Bronchial epithelial cell (primary cell): ENCODE data around the gene VSX2. TPM values are rescaled to one million over a fixed set of nuclear protein-coding genes. Genes with fewer than 3 reads are reported as not detected.

Experiments used
- DNase-seq: peaks from one replicate; pipeline ENCODE4 v3.0.0-alpha.2; 2010; ENCODE audit warnings: low read depth
- FAIRE-seq: peaks from 2 replicates; lab custom pipeline; 2011; peaks lifted over from hg19 to GRCh38; lab: Jason Lieb, UNC
- H3K27me3 ChIP-seq: 2 replicates; pipeline ENCODE4 v1.5.1; 2011; ENCODE audit warnings: low read length; ENCODE audit not compliant: control insufficient read depth, insufficient read depth
- H3K36me3 ChIP-seq: 2 replicates; pipeline ENCODE4 v1.5.1; 2011; ENCODE audit warnings: low read length; ENCODE audit not compliant: control insufficient read depth, insufficient read depth
- H3K4me3 ChIP-seq: 2 replicates; pipeline ENCODE4 v1.5.1; 2011; ENCODE audit warnings: mild to moderate bottlenecking, low read depth, low read length, control low read depth
- total RNA-seq: library from RNA; depleted of rRNA; stranded (reverse); fragments of >200 nt; gene quantifications from 2 replicates; pipeline ENCODE4 v1.2.1, GENCODE V29; 2014
- TF ChIP-seq, protein P1 (sequence below): IDR thresholded peaks from 2 replicates; pipeline ENCODE4 v1.5.1; 2011; ENCODE audit warnings: mild to moderate bottlenecking, moderate library complexity, low read length, control low read depth, inconsistent platforms; ENCODE audit not compliant: insufficient read depth, severe bottlenecking

The VSX2 gene
- total RNA-seq, 1 donor from 2014 or later, result not detected

- no peak for FAIRE-seq
- Histone ChIP-seq H3K27me3 (peaks cover 7% of the 10 kb centered on the region), H3K36me3 (no peaks in the 10 kb centered on the region), H3K4me3 (no peak overlapping the region)
- no peak for DNase-seq
- TF ChIP-seq, protein P1, sequence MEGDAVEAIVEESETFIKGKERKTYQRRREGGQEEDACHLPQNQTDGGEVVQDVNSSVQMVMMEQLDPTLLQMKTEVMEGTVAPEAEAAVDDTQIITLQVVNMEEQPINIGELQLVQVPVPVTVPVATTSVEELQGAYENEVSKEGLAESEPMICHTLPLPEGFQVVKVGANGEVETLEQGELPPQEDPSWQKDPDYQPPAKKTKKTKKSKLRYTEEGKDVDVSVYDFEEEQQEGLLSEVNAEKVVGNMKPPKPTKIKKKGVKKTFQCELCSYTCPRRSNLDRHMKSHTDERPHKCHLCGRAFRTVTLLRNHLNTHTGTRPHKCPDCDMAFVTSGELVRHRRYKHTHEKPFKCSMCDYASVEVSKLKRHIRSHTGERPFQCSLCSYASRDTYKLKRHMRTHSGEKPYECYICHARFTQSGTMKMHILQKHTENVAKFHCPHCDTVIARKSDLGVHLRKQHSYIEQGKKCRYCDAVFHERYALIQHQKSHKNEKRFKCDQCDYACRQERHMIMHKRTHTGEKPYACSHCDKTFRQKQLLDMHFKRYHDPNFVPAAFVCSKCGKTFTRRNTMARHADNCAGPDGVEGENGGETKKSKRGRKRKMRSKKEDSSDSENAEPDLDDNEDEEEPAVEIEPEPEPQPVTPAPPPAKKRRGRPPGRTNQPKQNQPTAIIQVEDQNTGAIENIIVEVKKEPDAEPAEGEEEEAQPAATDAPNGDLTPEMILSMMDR, result no peak
Measured at GRCh38 chr14:74219277-74220205, 19.7 kb upstream of the VSX2 start.

- Histone ChIP-seq H3K27me3 (peaks cover 7% of the 10 kb centered on the region), H3K36me3 (no peaks in the 10 kb centered on the region), H3K4me3 (no peak overlapping the region)
- FAIRE-seq (no peak), DNase-seq (no peak)
- TF ChIP-seq, protein P1, result no peak
Measured at GRCh38 chr14:74220991-74221390, 18.3 kb upstream of the VSX2 start.

DNA sequence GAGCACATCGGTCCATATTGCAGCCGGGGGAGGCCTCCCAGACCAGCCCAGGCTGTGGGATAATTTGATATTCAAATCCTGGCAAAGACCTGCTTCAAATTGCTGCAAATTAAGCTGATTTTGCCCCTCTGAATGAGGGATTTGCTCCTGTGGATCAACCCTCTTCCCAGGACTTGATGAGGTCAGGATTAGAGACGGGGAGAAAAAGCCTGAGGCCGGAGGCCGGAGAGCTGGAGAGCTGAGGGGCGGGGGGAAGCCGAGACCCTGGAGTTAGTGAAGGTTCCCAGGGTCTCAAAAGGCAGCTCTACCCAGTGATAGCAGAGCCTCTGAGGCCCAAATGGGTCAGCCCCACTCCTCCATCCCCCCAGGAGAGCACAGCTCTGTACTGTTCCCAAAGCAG, 17.5 kb upstream of the VSX2 start:
- FAIRE-seq, result no peak
- TF ChIP-seq, protein P1, result no peak
- no peaks in the 10 kb centered on the region for H3K36me3 ChIP-seq
- H3K4me3 ChIP-seq, result no peak overlapping the region
- no peak for DNase-seq
- H3K27me3 ChIP-seq, result peaks cover 7% of the 10 kb centered on the region

DNA sequence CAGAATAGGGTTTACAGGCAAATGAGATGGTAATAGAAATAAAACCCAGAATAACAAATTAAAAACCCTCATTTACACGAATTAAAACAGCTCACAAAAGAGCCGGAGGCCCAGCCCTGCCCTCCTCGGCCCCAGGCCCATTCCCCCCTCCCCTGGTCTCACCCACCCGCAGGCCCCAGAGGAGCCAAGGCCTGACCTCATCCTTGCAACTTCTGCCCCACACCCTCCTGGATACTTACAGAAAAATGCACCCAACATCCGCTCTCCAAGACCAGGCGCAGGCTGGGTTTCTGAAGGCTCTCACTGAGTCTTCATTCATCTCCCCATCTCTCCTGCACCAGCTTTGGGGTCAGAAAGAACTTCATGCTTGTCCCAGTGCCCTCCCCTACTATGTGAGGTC, 16.2 kb upstream of the VSX2 start:
- H3K27me3 ChIP-seq, result peaks cover 8% of the 10 kb centered on the region
- no peak overlapping the region for H3K4me3 ChIP-seq
- no peak for DNase-seq
- TF ChIP-seq, protein P1, result no peak
- no peaks in the 10 kb centered on the region for H3K36me3 ChIP-seq
- FAIRE-seq, result no peak

GRCh38 chr14:74231784-74232183, 7.5 kb upstream of the VSX2 start:
- TF ChIP-seq, protein P1, result no peak
- no peaks in the 10 kb centered on the region for H3K36me3 ChIP-seq
- H3K27me3 ChIP-seq, result peaks cover 4% of the 10 kb centered on the region
- no peak for DNase-seq
- FAIRE-seq, result peak; percentile 18
- no peak overlapping the region for H3K4me3 ChIP-seq
